Measurements from ENCODE around the gene GIPC3.
"Not testable (repeated sequence)": the region's sequence is repeated elsewhere in the genome, so short reads cannot be mapped to it uniquely, and the experiment has no call there.

GIPC3 gene

DNA sequence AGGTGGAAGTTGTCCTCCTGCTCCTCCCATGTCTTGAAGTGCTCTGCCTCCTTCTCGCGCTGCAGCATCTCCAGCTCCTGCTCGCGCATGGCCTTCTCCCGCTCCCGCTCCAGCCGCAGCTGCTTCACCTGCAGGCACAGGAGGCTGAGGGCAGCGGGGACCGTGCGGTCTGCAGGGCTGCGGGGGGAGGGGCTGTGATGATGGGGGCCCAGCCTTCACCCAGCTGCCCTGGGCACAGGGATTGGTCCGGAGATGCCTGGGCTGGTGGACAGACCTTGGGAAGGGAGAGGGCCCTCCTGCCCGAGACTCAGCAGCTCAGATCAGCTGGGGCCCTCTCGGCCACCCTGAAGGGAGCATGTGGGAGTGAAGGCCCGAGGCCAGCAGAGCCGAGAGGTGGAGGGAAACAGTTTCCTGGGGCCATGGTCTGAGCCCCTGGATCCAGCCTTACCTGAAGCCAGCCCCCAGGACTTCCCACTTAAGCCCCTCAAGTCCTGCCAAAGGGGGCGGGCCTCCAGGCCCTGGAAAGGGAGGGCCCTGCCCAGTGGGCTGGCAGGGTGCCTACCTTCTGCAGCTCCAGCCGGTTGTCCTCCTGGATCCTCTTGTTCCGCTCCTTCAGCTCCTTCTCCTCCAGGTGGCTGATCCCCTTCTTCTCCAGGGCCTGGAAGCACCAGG is 35.0 kb downstream of the GIPC3 start:
- DNase-seq, result no peak

DNA sequence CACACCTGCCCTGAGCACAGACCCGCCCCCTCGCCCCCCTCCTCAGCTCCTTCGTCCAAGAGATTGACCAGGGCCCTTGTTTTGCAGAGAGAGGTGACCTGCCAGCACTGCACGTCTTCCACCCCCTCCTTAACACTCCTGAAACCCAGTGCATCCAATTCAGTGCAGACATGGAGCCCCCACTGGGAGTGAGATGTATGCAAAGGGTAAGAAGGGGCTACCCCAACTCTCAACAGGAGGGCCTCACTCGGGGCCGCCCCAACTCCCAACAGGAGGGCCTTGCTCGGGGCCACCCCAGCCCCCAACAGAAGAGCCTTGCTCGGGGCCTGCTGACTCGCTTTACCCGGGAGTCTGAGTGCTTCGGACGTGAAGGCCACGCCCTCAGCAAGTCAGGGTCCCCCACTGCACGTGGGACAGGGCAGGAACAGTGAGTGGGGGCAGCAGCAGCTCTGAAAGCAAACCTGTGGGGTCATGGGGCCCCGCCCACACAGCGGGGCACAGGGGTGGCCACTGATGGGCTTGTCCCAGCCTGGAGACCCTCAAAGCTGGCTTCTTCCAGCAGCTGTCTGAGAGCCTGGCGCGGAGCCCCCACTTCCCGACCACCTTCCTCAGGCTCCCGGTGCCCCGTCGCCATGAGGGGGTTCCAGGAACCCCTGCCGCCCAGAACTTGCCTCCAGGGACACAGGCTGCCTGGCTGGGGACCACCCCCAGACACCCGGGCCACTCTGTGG is 35.7 kb downstream of the GIPC3 start:
- no peak for DNase-seq

DNA sequence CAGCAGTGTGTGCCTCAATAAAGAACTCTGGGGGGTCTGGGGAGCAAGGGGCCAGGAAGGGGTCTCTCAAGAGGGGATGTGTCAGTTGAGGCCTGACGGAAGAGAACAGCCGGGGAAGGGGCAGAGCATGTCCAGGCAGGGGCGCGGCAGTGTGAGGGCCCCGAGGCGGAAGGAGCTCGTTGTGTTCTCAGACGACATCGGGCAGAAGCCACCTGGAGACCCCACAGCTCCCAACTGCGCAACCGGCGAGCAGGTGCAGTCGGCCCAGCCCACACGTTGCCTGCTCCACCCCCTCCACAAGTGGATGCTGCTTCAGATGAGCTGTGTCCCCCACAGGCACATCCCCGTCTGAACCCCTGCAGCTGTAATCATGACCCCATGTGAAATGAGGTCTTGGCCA is 36.4 kb downstream of the GIPC3 start:
- DNase-seq, result no peak

DNA sequence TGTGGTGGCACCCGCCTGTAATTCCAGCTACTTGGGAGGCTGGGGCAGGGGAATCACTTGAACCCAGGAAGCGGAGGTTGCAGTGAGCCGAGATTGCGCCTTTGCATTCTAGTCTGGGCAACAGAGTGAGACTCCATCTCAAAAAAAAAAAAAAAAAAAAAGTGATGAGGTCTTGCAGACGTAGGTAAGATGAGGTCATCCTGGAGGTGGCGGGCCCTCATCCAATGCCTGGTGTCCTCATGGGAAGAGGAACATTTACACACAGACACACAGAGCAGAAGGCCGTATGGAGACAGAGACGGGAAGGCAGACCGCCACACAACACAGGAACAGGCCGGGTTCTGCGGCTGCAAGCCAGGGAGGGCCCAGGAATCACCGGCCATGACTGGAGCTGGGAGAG is 36.9 kb downstream of the GIPC3 start:
- no peak for DNase-seq

DNA sequence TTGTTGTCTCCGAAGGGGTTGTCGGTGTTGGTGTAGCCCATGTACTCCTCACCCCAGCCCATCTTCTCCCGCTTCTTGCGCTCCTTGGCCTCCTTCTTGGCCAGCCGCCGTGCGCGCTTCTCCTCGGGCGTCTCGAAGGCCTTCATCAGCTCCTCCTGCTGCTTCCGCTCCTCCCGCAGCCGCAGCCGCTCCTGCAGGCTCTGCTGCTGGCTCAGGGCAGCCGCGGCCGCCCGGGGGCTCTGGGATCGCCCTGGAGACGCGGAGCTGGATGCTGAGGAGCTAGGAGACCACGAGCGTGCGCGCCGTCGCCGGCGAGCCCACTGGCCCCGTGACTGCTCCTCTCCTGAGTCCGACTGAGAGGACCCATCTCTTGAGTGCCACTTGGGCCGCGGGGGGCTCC is 38.4 kb downstream of the GIPC3 start:
- DNase-seq, result no peak

DNA sequence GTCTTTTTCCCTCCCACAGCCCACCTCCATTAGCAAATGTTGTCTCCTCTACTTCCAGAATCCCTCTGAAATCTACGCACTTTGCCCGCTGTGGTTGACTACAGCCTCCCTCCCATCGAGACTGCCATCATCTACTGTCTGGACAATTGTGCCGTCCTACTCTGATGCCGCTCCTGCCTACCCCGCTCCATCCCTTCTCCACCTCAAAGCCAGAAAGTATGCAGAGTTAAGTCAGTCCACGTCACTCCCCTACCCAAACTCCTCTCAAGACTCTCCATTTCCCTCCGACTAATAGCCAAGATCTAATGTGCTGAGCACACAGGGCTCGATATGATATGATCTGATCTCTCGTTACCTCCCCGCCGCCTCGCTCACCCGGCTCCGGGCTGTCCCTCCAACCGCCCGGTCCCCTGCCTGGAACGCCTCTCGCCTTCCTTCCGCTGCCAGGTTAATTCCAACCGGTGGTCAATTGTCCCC is 40.8 kb downstream of the GIPC3 start:
- DNase-seq, result no peak

DNA sequence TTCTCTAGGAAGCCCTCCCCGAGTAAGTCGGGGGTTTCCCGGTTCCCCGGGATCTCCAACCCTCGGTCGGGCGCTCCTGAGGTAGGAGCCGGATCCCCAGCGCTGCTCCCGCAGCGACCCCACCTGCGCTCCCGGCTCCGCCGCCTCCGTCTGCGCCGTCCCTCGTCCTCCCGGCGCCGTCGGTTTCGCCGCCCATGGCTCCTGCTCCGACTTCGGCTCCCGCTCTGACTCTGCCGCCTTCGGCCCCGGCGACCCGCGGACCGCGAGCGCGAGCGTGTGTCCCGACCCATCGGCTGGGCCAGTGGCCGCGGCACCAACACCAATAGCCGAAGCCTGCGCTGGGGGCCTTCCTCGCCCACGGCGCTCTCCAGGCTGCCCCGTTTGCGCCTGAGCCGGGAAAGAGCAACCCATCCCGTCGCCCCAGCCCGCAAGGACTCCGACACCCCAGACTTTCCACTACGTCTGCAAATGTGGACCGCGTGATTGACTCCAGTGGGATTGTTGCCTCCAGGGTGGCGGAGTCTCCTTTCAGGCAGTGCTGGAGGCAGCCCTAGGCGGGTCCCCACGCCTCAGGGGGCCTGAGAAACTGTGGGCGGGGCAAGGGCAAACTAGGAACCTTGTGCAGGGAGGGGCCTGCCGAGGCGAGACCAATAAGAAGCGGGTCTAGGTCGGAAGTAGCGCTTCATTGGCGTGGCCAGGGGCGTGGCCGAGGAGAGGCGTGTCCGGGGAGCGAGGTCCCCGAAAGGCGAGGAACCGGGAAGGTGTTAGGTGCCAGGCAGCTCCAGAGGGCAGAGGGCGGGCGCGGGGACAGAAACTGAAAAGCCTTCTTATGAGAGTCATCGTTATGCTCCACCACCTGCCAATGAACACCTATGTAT is 41.4 kb downstream of the GIPC3 start, which contains the start of gene CACTIN:
CACTIN (minus strand) TSS at position 318 of the 878 bp plus-strand sequence; CDS start at position 290, 28 bp downstream.
- peak; percentile 100 for DNase-seq

DNA sequence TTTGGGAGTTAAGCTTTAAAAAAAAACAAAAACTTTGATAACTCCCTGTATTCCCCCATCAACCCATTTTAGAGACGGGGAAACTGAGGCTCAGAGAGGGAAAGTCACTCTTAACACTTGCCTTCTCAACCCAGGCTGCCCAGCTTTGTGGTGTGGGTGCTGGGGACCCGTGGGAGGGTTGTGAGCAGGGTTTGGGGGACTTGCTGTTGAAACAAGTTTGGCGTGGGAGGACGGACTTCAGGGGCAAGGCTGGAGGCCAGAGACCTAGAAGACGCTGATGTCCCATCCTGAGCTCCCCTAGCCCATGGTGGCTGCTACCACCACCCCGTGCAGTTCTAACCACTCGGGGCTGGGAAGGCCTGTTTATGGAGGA is 42.1 kb downstream of the GIPC3 start:
- no peak for DNase-seq

DNA sequence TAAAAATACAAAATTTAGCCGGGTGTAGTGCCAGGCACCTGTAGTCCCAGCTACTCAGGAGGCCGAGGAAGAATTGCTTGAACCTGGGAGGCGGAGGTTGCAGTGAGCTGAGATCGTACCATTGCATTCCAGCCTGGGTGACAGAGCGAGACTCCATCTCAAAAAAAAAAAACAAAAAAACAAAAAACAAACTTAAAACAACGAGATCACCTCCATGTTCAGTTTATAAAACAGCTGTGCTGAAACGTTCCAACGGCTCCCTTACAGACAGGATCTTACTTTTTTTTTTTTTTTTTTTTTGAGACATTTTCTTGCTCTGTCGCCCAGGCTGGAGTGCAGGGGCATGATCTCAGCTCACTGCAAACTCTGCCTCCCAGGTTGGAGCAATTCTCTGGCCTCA is 43.5 kb downstream of the GIPC3 start:
- not testable (repeated sequence) for DNase-seq

DNA sequence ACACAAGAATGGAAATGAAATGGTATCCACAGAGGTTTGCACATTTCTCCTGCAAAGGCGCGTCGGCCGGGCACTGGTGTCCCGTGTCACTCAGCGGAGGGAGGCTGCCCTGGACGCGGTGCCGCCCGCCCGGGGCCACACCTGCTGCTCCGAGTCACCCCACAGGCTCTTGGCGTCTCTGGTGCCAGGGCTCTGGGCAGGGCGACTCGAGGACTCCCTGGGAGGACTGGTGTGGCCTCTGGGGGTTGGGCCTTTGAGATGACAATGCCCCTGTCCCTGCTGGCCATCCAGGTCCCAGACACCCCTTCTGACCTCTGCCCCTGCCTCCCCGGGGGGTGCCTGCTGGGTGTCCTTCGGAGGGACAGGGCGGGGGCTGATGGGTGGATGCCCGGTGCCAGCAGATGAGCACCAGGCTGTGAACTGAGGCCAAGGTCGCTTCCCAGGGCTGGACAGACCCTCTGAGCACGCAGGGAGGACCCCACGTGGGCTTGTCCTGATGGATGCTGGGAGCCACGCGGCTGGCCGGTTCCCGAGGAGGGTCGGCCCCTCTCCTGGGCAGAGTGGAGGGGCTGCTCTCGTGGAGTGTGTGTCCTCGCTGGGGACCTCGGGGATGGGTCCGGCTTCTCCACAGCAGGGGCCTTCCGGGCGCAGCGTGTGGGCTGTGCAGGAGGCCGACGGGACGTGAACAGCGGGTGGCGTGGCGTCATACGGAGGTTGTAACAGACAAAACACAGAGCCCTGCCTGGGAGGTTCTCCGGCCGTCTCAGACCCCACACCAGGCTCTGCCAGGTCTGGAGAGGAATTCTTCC is 46.0 kb downstream of the GIPC3 start:
- no peak for DNase-seq

DNA sequence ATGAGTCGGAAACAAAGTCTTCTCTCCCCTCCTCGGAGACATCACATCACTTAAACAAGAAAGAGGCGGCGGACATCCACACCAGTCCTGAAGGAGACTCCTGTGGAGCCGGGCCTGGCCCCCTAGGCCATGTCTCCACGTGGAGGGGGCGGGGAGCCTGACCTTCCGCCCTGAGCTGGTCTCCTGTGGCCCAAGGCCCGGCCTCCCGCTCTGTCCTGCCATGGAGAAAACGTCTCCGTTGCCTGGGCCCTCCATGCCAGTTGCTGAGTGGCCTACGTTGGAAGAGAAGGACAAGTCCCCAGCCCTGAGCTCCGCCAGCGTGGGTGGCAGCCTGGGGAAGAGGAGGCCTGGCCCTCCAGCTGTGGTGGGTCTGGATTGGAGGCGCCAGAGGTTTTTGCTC is 46.8 kb downstream of the GIPC3 start:
- no peak for DNase-seq

DNA sequence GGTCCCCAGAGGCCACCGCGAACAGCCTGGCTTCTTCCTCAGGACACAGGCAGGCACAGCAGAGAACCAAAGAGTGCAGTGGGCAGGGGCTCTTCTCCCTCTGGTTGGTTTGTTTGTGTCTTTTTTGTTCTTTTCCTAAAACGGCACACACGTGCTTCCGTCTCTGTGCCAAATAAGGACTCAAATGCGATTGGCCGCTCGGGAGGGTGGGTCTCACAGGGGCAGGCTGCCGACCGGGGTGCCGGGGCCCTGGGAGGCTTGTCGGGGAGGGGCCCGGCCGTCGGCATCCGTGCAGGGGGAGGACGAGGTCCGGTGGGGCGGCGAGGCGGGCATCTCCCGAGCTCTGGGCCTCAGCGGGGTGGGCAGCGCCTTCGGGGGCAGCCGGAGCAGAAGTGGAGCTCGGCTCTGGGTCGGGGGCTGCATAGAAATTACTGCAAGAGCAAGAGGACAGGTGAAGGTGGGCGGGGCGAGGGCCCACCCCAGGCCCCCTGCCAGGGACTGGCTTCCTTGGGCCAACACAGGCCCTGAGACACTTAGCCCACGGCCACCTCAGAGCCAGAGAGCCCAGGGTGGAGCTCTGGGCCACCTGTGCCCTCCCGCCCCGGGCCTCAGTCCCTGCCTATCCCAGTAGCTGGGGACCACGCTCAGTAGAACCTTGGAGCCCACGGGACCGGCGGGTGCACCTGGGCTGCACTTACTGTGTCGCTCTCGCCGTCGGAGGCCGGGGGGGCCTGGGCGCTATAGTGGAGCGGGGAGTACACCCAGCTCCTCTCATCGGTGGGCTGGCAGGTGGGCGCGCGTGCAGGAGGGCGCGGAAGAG is 47.7 kb downstream of the GIPC3 start:
- DNase-seq, result no peak

DNA sequence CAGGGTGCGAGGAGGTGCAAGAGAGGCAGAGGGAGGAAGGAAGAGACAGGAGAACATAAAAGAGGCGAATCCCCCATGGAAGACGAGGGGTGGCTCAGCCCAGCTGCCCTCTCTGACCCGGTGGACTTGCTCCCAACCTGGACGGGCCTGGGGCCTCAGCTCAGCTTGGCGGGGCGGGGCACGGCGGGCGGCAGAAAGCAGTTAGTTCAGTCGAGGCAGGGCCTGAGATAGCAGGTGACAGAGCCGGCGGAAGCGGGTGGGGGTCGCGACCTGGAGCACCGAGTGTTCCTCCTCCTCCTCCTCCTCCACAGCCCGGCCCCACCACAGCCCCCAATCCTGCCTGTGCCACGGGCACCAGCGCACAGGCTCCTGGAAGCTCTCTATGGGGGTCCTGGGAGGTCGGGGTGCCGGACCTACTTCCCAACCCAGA is 48.3 kb downstream of the GIPC3 start:
- DNase-seq, result no peak

DNA sequence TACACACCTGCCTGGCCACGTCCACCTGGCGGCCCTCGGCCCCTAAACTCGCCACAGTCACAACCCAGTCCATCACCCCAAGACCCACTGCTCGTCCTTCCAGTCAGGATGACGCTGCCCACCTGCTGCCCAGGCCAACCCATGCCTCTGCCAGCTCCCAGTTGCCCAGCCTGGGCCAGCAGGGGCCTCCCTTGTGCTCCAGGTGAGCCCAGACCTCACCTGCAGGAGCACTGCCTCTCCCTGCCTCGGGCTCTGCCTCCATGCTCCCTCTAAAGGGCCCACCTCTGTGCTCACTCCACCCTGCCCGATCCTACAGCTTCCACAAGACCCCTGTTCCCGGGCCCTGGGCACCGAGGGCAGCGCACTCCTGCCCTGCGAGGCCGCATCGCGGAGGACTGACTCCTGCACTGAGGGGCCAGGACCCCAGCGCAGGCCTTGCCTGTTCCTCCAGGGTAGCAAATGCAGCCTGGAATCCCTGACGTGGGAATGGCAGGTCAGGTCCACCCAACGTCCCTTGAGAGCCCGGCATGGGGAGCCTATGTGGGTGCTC is 49.3 kb downstream of the GIPC3 start:
- DNase-seq, result no peak

DNA sequence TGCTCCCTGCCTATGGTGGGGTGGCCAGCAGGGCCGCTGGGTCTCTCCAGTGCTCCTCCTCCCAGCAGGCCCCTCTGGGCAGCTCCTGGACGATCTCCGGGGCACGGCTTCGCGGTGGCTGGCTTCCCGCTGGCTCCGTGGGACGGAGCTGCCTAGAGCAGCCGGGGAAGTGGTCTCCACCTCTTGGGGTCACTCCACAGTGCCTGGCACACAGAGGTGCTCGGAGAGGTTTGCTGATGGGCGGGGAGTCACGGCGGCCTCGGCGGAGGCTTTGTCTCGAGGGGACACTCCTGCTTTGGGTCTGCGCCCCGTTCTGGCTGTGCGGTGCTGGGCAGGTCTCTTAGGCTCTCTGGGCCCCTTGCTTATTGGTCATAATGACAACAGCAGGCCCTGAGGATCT is 51.2 kb downstream of the GIPC3 start:
- DNase-seq, result no peak

DNA sequence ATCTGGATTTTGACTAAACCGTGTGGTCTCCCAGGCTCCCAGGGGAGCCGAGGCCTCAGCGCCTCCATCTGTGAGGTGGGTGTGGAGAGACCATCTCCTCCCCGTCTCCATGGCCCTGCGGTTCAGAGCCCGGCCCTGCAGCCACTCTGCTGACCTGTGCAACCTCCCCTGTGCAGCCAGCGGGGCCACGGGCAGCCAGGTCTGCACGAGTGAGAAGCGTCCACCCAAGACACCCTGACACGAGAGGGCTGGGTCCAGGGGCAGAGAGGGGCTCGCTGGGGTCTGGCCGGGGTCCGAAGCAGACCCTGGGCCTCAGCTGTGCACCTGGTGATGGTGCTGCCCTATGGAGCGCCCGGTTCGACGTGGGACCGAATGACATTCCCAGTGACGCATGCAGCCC is 51.7 kb downstream of the GIPC3 start:
- no peak for DNase-seq

DNA sequence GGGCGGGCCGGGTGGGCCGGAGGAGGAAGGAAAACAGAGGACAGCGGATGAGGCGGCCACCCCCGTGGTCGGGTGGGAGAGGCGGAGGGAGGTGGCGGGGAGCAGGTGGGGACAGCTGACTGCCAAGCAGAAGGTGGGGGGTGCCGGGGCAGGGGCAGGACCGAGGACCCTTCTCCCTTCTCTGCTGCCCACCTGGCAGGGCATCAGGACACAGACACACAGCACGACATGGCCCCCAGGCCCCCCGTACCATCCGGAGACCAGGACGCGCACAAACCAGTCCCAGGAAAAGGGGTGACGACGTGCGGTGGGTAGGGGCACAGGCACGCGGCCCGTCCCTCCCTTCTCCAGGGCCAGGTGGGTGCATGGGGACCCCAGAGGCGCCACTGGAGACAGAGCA is 52.3 kb downstream of the GIPC3 start:
- DNase-seq, result no peak

DNA sequence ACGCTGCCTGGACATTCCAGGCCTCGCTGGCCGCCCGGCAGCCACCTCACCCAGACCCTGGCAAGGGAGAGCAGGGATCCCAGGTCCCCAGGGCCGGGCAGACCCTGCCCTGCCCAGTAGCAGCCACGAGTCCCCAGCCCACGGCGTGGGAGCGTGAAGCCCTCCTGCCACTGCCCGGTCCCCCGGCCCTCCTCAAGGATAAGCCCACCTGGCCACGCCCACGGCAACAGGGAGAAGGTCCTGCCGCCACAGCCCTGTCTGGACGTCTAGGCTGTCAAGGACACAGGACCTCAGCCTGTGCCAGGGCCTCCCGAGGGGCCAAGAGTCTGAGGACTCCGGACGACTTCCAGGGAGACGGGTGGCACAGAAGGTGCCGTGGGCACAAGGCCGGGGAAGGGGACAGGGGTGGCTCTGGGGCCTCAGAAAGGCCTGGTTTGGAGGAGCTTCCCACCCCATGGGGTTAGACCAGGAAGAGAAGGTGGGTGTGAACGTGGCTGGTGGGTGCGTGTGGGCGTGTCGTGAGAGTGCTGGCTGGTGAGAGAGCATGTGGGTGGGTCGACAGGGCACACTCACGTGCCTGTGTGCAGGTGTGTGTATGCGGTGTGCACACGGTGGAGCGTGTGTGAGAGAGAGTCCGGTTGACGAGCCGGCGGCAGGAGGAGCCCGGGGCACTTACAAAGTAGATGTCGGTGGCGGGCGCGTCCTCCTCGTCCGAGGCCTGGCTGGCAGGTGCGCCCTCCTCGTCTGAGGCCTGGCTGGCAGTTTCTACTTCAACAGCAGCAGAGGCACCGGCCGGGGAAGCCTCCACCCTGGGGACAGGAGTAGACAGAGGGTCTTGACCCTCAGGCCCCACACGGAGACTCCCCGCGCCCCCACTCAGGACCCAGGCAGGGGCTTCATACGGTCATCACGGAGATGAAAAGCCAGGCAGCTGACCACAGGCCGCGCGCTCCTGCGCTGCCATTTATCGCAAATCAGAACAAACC is 53.2 kb downstream of the GIPC3 start:
- no peak for DNase-seq

DNA sequence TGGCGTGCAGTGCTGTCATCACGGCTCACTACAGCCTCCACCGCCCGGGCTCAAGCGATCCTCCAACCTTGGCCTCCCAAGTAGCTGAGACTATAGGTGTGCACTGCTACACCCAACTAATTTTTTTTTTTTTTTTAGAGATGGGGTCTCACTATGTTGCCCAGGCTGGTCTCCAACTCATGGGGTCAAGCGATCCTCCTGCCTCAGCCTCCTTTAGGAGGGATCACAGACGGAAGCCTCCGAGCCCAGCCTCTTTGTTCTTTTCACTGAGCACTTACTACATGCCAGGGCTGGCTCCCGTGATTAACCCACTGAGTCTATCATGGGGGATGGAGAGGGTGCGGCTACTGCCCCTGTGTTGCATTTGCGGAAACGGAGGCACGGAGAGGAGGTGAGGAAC is 54.2 kb downstream of the GIPC3 start:
- no peak for DNase-seq

All from CD4-positive, alpha-beta T cell treated with Interleukin-17A for 4 hours (primary cell).